Ovary (tissue), 9 donors: ENCODE data around the gene COP1. TPM values are rescaled to one million over a fixed set of nuclear protein-coding genes. Genes with fewer than 3 reads are reported as not detected.

Experiments used
- DNase-seq, 5 donors: peaks; one replicate each; pipeline ENCODE4 v3.0.0-alpha.2; 2019 to 2020
- H3K27ac ChIP-seq, 2 donors: fragments of 200-600 bp; one replicate each; pipeline versions ENCODE4 v1.5.1 to v1.8.0; 2019 to 2022
- H3K27me3 ChIP-seq: fragments of 200-600 bp; one replicate; pipeline ENCODE4 v1.8.0; 2022
- H3K36me3 ChIP-seq: fragments of 200-600 bp; sonication (generic); one replicate; pipeline ENCODE4 v1.5.1; 2019
- H3K4me1 ChIP-seq: one replicate; pipeline ENCODE4 v1.8.1; 2013; ENCODE audit warnings: mild to moderate bottlenecking, moderate library complexity; ENCODE audit not compliant: insufficient read depth
- H3K4me3 ChIP-seq: fragments of 200-600 bp; sonication (generic); one replicate; pipeline ENCODE4 v1.5.1; 2017
- H3K9me3 ChIP-seq, 2 donors: fragments of 200-600 bp in 1 of 2; sonication (generic) in 1 of 2; one replicate each; pipeline versions ENCODE4 v1.5.1 to v1.8.1; 2013 to 2019; ENCODE audit warnings: mild to moderate bottlenecking in 1 of 2, moderate library complexity in 1 of 2
- EP300 ChIP-seq: sonication (generic); formaldehyde crosslinking; IDR thresholded peaks from one replicate; pipeline ENCODE4 v1.6.1; 2017; ENCODE audit warnings: antibody characterized with exemption
- POLR2A ChIP-seq: fragments of 450-650 bp; IDR thresholded peaks from one replicate; pipeline ENCODE4 v1.6.1; 2017; ENCODE audit warnings: antibody characterized with exemption, mild to moderate bottlenecking, moderate library complexity
- WGBS, 3 donors: extraction: QIAGEN DNeasy Blood & Tissue Kit in 1 of 3; methylation state at CpG; one replicate each; pipeline versions ENCODE4 v1.1.5 to v1.1.7; 2013 to 2017; 5-methylcytosine and 5-hydroxymethylcytosine counted together
- intact Hi-C, 4 donors: fragments of 100-400 bp; cut with DNase I; formaldehyde crosslinking; loops; one replicate each; pipeline versions ENCODE4 v1.11.0 to v1.15.1; 2022 to 2023
- polyA plus RNA-seq, 2 donors: library from polyadenylated mRNA; stranded (reverse); fragments of 200-250 nt in 1 of 2; fragments of 350-450 nt in 1 of 2; fragmentation: Illumina TruSeq in 1 of 2; extraction: RNeasy Lipid Tissue Mini Kit (QIAGEN cat#74804) in 1 of 2; gene quantifications; one replicate each; pipeline ENCODE4 v1.2.3, GENCODE V29; 2013 to 2014
- total RNA-seq, 7 donors: library from RNA; depleted of rRNA in 2 of 7; stranded (reverse); fragments of >200 nt in 2 of 7; fragmentation: NEBNext Ultra II Directional in 3 of 7; extraction: Animal tissue kit (Norgen Biotek cat#: 25700) in 3 of 7; gene quantifications; one replicate each; pipeline versions ENCODE4 v1.1.0 to v1.2.4, GENCODE V29; 2016 to 2023
- TF ChIP-seq, protein P1 (sequence below), 3 donors: fragments of 450-650 bp in 2 of 3; fragments of 200-600 bp in 1 of 3; IDR thresholded peaks; one replicate each; pipeline versions ENCODE4 v1.5.1 to v1.8.0; 2016 to 2022; ENCODE audit warnings: antibody characterized with exemption in 3 of 3, mild to moderate bottlenecking in 1 of 3
- donor health status: DM: no; HTN: no; CAD: no; lungs with moderate emphysema.
- donor health status: DM: no; HTN: no; CAD: no.
- donor health status: Bipolar disorder and iron deficiency.
- donor health status: DM: yes; HTN: yes; CAD: no.
- donor health status: DM: no; HTN: no; CAD: no.
- donor health status: DM: yes; HTN: yes; CAD: no.

Gene COP1
- total and polyA plus RNA-seq, 9 donors, result 20.4 to 46.1 (median 29.0) TPM

DNA sequence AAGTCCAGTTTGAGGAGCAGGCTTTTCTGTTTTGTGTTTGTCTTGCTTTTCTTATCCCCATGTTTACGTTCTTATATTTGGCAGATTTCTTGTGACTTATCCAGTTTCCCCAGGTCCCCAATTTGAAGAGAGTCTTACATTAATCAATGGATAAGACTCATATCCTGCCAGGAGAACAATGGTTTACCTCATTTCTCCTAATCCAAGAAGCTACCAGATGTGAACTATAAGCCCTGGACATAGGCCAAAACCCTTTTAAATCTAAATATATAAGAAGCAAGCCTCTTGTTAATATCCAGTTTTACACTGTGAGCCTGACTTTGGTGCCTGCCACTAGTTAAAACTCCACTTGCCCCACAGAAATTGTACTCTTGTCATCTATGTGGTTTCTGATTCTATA, 15.1 kb upstream of the COP1 start:
- Histone ChIP-seq H3K9me3 (no peaks in the 10 kb centered on the region), H3K36me3 (no peaks in the 10 kb centered on the region), H3K4me1 (no peaks in the 10 kb centered on the region), H3K4me3 (no peak overlapping the region), H3K27ac (no peak overlapping the region), H3K27me3 (no peaks in the 10 kb centered on the region)
- TF ChIP-seq, protein P1, sequence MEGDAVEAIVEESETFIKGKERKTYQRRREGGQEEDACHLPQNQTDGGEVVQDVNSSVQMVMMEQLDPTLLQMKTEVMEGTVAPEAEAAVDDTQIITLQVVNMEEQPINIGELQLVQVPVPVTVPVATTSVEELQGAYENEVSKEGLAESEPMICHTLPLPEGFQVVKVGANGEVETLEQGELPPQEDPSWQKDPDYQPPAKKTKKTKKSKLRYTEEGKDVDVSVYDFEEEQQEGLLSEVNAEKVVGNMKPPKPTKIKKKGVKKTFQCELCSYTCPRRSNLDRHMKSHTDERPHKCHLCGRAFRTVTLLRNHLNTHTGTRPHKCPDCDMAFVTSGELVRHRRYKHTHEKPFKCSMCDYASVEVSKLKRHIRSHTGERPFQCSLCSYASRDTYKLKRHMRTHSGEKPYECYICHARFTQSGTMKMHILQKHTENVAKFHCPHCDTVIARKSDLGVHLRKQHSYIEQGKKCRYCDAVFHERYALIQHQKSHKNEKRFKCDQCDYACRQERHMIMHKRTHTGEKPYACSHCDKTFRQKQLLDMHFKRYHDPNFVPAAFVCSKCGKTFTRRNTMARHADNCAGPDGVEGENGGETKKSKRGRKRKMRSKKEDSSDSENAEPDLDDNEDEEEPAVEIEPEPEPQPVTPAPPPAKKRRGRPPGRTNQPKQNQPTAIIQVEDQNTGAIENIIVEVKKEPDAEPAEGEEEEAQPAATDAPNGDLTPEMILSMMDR (IDR thresholded peaks at IDR 0.05), result no peak
- TF ChIP-seq EP300 (no peak), POLR2A (no peak)
- intact Hi-C loops, result no loop called here
- 54 to 82% (median 55%) methylated on average over 1 of the region's 1 CpG for WGBS, 3 donors
- DNase-seq, result no peak

DNA sequence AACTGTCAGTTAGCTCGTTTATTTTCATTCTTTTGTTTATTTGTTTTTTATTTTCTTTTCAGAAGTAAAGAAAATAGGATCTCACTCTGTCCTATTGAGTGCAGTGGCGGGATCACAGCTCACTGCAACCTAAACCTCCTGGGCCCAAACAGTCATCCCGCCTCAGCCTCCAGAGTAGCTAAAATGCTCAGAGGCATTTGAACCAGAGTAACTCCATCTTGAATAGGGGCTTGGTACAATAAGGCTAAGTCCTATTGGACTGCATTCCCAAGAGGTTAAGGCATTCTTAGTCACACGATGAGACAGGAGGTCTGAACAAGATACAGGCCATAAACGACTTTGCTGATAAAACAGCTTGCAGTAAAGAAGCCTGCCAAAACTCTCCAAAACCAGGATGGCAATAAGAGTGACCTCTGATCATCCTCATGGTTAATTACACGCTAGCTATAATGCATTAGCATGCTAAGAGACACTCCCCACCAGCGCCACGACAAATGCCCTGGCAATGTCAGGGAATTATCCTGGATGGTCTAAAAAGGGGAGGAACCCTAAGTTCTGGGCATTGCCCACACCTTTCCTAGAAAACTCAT, 13.1 kb upstream of the COP1 start:
- H3K27me3 ChIP-seq, result no peaks in the 10 kb centered on the region
- no peak overlapping the region for H3K4me3 ChIP-seq
- H3K9me3 ChIP-seq, result no peaks in the 10 kb centered on the region
- 63 to 69% (median 67%) methylated on average over 8 of the region's 8 CpGs for WGBS, 3 donors
- H3K4me1 ChIP-seq, result no peaks in the 10 kb centered on the region
- TF ChIP-seq, protein P1 (IDR thresholded peaks at IDR 0.05), result no peak
- no peak for TF ChIP-seq EP300
- no peak for TF ChIP-seq POLR2A
- H3K36me3 ChIP-seq, result no peaks in the 10 kb centered on the region
- no peak overlapping the region for H3K27ac ChIP-seq
- DNase-seq, result no peak
- intact Hi-C loops, result no loop called here

DNA sequence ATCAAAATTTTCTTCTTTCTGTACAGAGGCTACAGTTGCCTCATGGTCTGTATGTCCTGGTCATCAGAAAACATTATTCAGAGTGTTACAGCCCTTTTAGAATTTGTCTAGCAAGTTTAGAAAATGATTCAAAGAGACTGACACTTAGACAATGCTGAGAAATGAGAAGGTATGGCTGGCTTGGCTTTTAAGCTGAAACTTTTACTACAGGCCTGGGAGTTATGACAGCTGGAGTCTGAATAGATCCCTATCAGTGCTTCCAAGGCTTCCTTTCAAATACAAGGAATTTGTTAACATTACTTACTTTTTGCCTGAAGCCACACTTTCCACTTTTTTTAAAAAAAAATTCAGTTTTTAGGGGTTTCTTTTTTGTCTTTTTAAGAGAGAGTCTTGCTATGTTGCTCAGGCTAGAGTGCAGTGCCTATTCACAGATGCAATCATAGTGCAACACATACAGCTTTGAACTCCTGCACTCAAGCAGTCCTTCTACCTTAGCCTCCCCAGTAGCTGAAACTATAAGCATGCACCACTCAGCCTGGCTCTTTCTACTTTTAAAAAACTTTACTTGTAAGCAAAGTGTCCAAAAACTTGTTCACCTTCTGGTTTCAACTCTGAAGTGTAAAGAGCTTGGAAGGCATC, 10.5 kb upstream of the COP1 start:
- Histone ChIP-seq H3K4me3 (no peak overlapping the region), H3K4me1 (no peaks in the 10 kb centered on the region), H3K9me3 (no peaks in the 10 kb centered on the region), H3K27me3 (no peaks in the 10 kb centered on the region), H3K27ac (no peak overlapping the region), H3K36me3 (no peaks in the 10 kb centered on the region)
- TF ChIP-seq, protein P1 (IDR thresholded peaks at IDR 0.05), result no peak
- no peak for TF ChIP-seq EP300
- TF ChIP-seq POLR2A, result no peak
- intact Hi-C loops, result no loop called here
- no peak for DNase-seq

DNA sequence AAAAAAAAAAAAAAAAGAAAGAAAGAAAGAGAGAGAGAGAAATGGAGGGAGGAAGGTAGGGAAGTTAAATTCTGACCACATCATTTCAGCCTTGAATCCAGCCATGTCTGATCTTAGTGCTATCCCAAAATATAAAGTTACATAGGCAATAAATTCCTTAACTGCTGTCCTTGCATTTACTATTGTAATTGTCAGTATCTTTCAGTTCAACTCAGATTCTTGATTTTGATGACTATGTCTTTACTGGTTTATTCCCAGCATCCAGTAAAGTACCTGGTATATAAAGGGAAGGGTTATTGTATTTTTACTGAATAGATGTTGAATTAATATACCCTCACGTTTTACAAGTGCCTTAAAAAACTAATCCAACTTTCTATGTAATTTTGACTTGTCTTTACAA, 8.9 kb upstream of the COP1 start:
- TF ChIP-seq, protein P1 (IDR thresholded peaks at IDR 0.05), result no peak
- TF ChIP-seq EP300 (no peak), POLR2A (no peak)
- WGBS, 3 donors, result 33 to 55% (median 44%) methylated on average over 1 of the region's 1 CpG
- intact Hi-C loops, result no loop called here
- Histone ChIP-seq H3K9me3 (no peaks in the 10 kb centered on the region), H3K27ac (no peak overlapping the region), H3K4me3 (no peak overlapping the region), H3K4me1 (no peaks in the 10 kb centered on the region), H3K36me3 (no peaks in the 10 kb centered on the region), H3K27me3 (no peaks in the 10 kb centered on the region)
- no peak for DNase-seq
